GM18508 (cell line): ENCODE data around the gene SLCO3A1.

Experiments
- ATAC-seq: cut with Tn5 transposase; IDR thresholded peaks from one replicate; pipeline ENCODE4 v1.9.1; 2021; ENCODE audit warnings: moderate number of reproducible peaks; ENCODE audit not compliant: insufficient read depth, unreplicated experiment

Gene SLCO3A1

GRCh38 chr15:91880373-91880772, 26.9 kb downstream of the SLCO3A1 start:
- ATAC-seq, result no peak

- no peak for ATAC-seq
Observed at GRCh38 chr15:91881569-91882297, 28.2 kb downstream of the SLCO3A1 start.

GRCh38 chr15:91882858-91883586, 29.5 kb downstream of the SLCO3A1 start:
- no peak for ATAC-seq

- no peak for ATAC-seq
Observed at GRCh38 chr15:91884606-91885005, 31.1 kb downstream of the SLCO3A1 start.

GRCh38 chr15:91885054-91885453, 31.5 kb downstream of the SLCO3A1 start:
- ATAC-seq, result no peak

GRCh38 chr15:91885714-91886270, 32.3 kb downstream of the SLCO3A1 start:
- no peak for ATAC-seq

GRCh38 chr15:91886878-91887277, 33.4 kb downstream of the SLCO3A1 start:
- ATAC-seq, result no peak

- ATAC-seq, result no peak
Observed at GRCh38 chr15:91887321-91887720, 33.8 kb downstream of the SLCO3A1 start.

GRCh38 chr15:91887921-91888373, 34.4 kb downstream of the SLCO3A1 start:
- ATAC-seq, result no peak

GRCh38 chr15:91889111-91889815, 35.8 kb downstream of the SLCO3A1 start:
- ATAC-seq, result no peak

- ATAC-seq, result no peak
Observed at GRCh38 chr15:91890614-91891013, 37.1 kb downstream of the SLCO3A1 start.

- ATAC-seq, result no peak
Observed at GRCh38 chr15:91891101-91891500, 37.6 kb downstream of the SLCO3A1 start.

- ATAC-seq, result no peak
Observed at GRCh38 chr15:91891788-91892345, 38.4 kb downstream of the SLCO3A1 start.

- no peak for ATAC-seq
Observed at GRCh38 chr15:91892436-91892835, 38.9 kb downstream of the SLCO3A1 start.

GRCh38 chr15:91894606-91895005, 41.1 kb downstream of the SLCO3A1 start:
- no peak for ATAC-seq

- ATAC-seq, result no peak
Observed at GRCh38 chr15:91895051-91895450, 41.5 kb downstream of the SLCO3A1 start.

GRCh38 chr15:91896341-91897055, 43.0 kb downstream of the SLCO3A1 start:
- ATAC-seq, result no peak

GRCh38 chr15:91897585-91898372, 44.3 kb downstream of the SLCO3A1 start:
- no peak for ATAC-seq

- ATAC-seq, result no peak
Observed at GRCh38 chr15:91898843-91899242, 45.3 kb downstream of the SLCO3A1 start.
